ENCODE data around the gene WDFY4.

The WDFY4 gene

DNA sequence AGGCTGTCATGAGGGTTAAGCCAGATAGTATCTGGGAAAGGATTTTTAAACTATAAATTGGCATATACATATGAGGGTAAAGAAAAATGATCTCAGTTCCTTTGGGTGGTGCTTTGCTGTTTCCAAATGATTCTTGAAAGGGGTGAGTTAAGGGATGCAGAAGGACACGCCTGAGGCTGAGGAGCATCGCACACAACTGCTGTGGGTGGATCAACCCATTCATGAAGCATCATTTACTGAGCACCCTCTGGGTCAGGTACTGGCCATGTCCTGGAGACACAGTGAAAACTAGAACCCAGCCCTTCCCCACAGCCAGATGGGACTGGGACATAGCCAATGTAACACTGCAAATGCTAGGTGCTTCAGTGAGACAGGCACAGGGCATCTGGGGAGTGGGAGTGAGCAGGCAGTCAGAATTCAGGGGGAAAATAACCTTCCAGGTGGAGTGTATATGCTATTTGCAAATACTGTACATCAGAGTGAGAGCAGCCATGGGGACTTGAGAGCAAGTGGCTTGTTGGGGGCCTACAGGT lies 112.1 kb downstream of the WDFY4 start:
- TF ChIP-seq, protein P1, sequence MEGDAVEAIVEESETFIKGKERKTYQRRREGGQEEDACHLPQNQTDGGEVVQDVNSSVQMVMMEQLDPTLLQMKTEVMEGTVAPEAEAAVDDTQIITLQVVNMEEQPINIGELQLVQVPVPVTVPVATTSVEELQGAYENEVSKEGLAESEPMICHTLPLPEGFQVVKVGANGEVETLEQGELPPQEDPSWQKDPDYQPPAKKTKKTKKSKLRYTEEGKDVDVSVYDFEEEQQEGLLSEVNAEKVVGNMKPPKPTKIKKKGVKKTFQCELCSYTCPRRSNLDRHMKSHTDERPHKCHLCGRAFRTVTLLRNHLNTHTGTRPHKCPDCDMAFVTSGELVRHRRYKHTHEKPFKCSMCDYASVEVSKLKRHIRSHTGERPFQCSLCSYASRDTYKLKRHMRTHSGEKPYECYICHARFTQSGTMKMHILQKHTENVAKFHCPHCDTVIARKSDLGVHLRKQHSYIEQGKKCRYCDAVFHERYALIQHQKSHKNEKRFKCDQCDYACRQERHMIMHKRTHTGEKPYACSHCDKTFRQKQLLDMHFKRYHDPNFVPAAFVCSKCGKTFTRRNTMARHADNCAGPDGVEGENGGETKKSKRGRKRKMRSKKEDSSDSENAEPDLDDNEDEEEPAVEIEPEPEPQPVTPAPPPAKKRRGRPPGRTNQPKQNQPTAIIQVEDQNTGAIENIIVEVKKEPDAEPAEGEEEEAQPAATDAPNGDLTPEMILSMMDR (IDR thresholded peaks at IDR 0.05; ENCODE audit: borderline replicate concordance, insufficient read depth, low read depth, low read length): no peak

DNA sequence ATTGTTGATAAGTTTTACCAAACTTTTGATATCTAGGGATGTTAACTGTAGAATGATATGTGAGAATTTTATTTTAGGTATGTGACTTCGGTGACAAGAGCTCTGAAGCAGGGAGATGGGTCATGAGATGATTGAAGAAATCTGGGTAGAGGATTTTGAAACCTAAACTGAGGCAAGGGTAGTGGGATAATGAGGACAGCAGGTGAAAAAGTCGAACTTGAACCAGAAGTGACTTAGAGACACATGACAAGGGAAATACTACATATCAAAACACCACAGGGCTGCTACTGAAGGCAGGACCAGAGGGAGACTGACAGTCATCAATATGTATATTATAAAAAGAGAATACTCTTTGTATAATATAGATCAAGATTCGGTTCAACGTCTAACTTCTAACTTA lies 113.2 kb downstream of the WDFY4 start:
- TF ChIP-seq, protein P1 (IDR thresholded peaks at IDR 0.05; ENCODE audit: borderline replicate concordance, insufficient read depth, low read depth, low read length): no peak
- H3K4me3 ChIP-seq (ENCODE audit: low read depth, low read length): no peak overlapping the region

More for the DNA sequence above, 112.1 kb downstream of the WDFY4 start:
- H3K4me3 ChIP-seq (ENCODE audit: low read depth, low read length): no peak overlapping the region

DNA sequence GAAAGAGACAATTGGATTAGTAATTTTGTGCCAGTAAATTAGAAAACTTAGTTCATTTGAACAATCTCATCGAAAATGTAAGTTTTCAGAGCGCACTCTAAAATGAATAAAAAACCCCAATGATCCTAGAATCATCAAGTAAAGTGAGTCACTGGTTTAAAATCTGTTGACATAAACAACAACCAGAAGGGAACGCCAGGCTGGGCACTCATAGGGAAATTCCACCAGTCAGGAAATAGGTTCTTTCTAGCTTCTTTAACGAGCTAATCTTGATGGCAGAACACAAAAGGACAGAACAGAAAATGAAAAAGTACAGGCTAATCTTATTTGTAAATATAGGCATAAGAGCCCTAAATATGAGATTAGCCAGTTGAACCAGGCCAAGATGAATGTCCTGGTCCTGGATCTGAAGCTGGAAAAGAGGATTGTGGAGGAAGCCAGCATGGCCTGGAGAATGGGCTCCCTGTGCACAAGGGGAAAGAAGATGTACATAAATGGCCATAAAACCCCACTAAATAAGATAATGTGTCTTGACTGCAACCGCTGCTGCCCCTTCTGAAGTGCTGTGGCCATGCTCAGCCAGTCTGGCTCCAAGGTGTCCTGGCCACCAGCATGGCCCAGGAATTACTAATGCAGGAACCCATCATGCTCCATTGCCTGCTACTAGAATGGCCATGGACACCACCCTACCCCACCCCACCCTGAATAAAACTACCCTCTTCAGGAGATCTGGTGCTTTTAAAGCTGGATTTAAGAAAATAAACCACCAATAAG lies 114.0 kb downstream of the WDFY4 start:
- H3K4me3 ChIP-seq (ENCODE audit: low read depth, low read length): no peak overlapping the region
- TF ChIP-seq, protein P1 (IDR thresholded peaks at IDR 0.05; ENCODE audit: borderline replicate concordance, insufficient read depth, low read depth, low read length): no peak

DNA sequence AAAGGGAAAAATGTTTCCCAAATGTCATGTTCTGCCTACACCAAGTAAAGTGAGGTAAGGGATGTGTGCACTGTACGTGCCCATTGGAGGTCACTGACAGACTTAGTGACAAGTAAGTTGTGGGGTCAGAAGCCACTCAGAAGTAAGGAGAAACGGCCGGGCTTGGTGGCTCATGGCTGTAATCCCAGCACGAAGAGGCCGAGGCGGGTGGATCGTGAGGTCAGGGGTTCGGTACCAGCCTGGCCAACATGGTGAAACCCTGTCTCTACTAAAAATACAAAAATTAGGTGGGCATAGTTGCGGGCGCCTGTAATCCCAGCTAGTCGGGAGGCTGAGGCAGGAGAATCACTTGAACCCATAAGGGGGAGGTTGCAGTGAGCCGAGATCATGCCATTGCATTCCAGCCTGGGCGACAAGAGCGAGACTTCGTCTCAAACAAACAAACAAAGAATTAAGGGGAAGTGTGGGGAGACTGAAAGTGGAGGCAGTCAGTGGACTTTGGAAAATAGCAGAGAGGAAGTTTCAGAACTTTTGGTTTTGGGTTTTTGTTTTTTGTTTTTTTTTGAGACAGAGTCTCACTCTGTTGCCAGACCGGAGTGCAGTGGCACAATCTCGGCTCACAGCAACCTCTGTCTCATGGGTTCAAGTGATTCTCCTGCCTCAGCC lies 114.8 kb downstream of the WDFY4 start:
- TF ChIP-seq, protein P1 (IDR thresholded peaks at IDR 0.05; ENCODE audit: borderline replicate concordance, insufficient read depth, low read depth, low read length): no peak
- no peak overlapping the region for H3K4me3 ChIP-seq (ENCODE audit: low read depth, low read length)

DNA sequence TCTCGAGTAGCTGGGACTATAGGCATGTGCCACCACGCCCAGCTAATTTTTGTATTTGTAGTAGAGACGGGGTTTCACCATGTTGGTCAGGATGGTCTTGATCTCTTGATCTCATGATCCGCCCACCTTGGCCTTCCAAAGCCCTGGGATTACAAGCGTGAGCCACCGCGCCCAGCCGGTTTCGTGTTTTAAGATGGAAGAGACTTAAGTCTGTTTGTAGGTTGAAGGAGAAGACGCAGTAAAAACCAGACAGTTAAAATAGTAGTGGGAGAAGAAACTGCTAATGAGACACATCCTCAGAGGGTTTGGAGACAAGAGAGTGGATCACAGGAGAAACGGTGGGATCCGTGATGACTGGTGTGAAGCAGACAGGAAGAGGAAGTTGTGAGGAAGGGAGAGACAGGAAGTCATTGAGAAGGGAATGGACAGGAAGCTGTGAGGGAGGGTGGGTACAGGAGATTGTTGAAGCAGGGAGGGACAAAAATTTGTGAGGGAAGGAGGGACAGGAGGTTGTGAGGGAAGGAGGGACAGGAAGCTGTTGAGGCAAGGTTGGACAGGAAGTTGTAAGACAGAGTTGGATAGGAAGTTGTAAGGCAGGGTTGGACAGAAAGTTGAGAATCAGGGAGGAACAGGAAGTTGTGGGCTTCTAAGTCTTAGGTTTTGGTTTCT lies 115.5 kb downstream of the WDFY4 start:
- H3K4me3 ChIP-seq (ENCODE audit: low read depth, low read length): no peak overlapping the region
- TF ChIP-seq, protein P1 (IDR thresholded peaks at IDR 0.05; ENCODE audit: borderline replicate concordance, insufficient read depth, low read depth, low read length): no peak

DNA sequence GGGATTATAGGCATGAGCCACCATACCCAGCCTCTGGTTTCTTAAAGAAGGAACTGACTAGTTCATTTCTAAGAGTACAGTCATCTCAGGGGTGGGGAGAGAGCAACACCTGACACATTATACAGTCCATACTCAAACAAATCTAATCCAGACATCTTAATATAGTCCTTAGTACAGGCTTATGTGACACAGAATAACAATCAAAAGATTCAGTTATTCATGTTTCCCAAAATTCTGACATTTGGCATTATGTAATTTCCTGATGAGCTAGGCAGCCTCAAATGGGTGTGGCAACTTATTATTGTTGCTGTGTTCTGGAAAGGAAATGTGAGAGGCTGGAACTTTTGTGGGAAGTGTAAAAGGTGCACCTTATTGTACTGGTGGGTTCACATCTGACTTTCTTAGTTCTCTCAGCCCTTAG lies 116.3 kb downstream of the WDFY4 start:
- H3K4me3 ChIP-seq (ENCODE audit: low read depth, low read length): no peak overlapping the region
- TF ChIP-seq, protein P1 (IDR thresholded peaks at IDR 0.05; ENCODE audit: borderline replicate concordance, insufficient read depth, low read depth, low read length): no peak

Data from GM12875 (cell line).